ENCODE measurements around the gene R3HCC1L. TPM values are rescaled to one million over a fixed set of nuclear protein-coding genes. Genes with fewer than 3 reads are reported as not detected.

Gene R3HCC1L
- total RNA-seq, 2 experiments from 2014 or later: 15.7 to 16.5 TPM

- no peak for ATAC-seq
- ChIA-PET POLR2A (no interaction called here), CTCF (no interaction called here)
- Mint-ChIP-seq H3K27ac (no peak overlapping the region), H3K4me3 (no peak overlapping the region), H3K9me3 (peaks cover 1% of the 10 kb centered on the region), H3K36me3 (ENCODE audit: low read depth) (peaks cover 37% of the 10 kb centered on the region), H3K4me1 (ENCODE audit: low read depth) (peaks cover 13% of the 10 kb centered on the region), H3K27me3 (no peaks in the 10 kb centered on the region)
- intact Hi-C loops (cut with micrococcal nuclease): no loop called here
- DNase-seq: no peak
- no peak for TF ChIP-seq CTCF (IDR thresholded peaks at IDR 0.05)
Measured at GRCh38 chr10:98231417-98231816, 97.0 kb downstream of the R3HCC1L start.

DNA sequence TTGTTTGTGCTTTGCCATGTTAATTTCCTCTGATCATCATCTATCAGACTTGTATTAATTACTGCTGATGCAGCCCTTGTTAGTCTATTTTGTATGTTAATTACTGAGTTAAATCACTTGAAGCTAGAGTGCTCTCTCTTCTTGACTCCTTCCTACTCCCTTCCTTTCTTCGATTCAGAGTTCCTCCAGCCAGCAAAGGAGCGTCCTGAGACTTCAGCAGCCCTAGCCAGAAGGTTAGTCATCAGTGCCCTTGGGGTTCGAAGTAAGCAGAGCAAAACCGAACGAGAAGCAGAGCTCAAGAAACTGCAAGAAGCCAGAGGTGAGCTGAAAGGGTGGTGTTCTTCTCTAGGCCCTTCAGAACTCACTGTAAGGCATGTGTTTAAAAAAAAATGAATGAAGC, 101.4 kb downstream of the R3HCC1L start:
- ChIA-PET CTCF (interaction anchor here (1.0 kb wide), 1 partner anchor 18 kb away, joined by 3 read pairs; no protein-coding TSS in a partner anchor), POLR2A (no interaction called here)
- Mint-ChIP-seq H3K9me3 (no peaks in the 10 kb centered on the region), H3K36me3 (ENCODE audit: low read depth) (peaks cover 22% of the 10 kb centered on the region), H3K27ac (no peak overlapping the region), H3K27me3 (no peaks in the 10 kb centered on the region), H3K4me3 (no peak overlapping the region), H3K4me1 (ENCODE audit: low read depth) (no peaks in the 10 kb centered on the region)
- no peak for DNase-seq
- ATAC-seq: no peak
- intact Hi-C loops (cut with micrococcal nuclease): no loop called here
- TF ChIP-seq CTCF (IDR thresholded peaks at IDR 0.05): no peak

DNA sequence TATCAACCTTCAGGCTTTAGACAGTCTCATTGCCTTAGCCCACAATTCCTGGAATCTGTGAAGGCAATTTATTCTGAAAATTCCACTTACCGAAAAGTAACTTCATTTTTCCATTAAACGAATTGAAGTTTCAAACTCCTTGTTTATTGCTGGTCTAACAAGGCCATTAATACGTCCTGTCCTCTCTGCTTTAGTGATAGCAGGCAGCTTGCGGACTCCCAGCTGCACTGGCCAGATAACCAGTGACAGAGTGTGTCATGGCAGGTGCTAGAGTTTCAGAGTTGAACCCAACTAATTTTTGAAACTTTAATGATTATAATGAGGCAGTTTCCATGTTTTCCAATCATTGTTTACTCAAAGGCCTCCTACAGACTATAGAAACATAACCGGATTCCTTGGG, 102.4 kb downstream of the R3HCC1L start:
- intact Hi-C loops (cut with micrococcal nuclease): no loop called here
- H3K4me3 Mint-ChIP-seq: no peak overlapping the region
- H3K27ac Mint-ChIP-seq: no peak overlapping the region
- no peaks in the 10 kb centered on the region for H3K4me1 Mint-ChIP-seq (ENCODE audit: low read depth)
- ChIA-PET CTCF (no interaction called here), POLR2A (no interaction called here)
- H3K9me3 Mint-ChIP-seq: no peaks in the 10 kb centered on the region
- ATAC-seq (no peak), DNase-seq (no peak)
- H3K27me3 Mint-ChIP-seq: no peaks in the 10 kb centered on the region
- H3K36me3 Mint-ChIP-seq (ENCODE audit: low read depth): peaks cover 21% of the 10 kb centered on the region
- TF ChIP-seq CTCF (IDR thresholded peaks at IDR 0.05): no peak

DNA sequence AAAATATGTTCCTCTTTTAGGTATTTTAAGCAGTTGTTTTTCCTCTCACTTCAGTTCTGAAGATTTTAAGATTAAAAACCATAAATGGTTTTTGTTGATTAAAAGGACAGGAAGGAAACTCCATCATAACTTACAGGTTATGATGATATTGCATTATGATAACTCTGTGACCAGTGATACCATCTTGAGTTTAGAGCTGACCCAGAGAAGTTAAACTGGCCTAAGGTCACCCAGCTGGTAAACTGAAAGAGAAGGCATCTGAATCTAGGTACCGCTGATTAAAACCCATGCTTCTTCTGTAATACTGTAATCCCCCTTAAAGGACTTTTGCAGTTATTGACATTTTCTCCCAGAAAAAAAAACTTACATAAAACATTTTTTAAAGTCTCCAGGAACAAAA, 103.9 kb downstream of the R3HCC1L start:
- peaks cover 23% of the 10 kb centered on the region for H3K36me3 Mint-ChIP-seq (ENCODE audit: low read depth)
- no peak for TF ChIP-seq CTCF (IDR thresholded peaks at IDR 0.05)
- DNase-seq (no peak), ATAC-seq (no peak)
- H3K4me1 Mint-ChIP-seq (ENCODE audit: low read depth): no peaks in the 10 kb centered on the region
- H3K27me3 Mint-ChIP-seq: no peaks in the 10 kb centered on the region
- H3K4me3 Mint-ChIP-seq: no peak overlapping the region
- POLR2A ChIA-PET: interaction anchor here (0.6 kb wide), 1 partner anchor 104 kb away, joined by 3 read pairs; the partner anchor contains the start of gene R3HCC1L
- no peaks in the 10 kb centered on the region for H3K9me3 Mint-ChIP-seq
- intact Hi-C loops (cut with micrococcal nuclease): no loop called here
- H3K27ac Mint-ChIP-seq: no peak overlapping the region
- CTCF ChIA-PET: interaction anchor here (0.7 to 1.5 kb wide), 4 partner anchors 67 to 197 kb away, joined by 3 to 4 read pairs (median 3); no protein-coding TSS in a partner anchor

- peaks cover 29% of the 10 kb centered on the region for H3K36me3 Mint-ChIP-seq (ENCODE audit: low read depth)
- no peaks in the 10 kb centered on the region for H3K9me3 Mint-ChIP-seq
- no peaks in the 10 kb centered on the region for H3K4me1 Mint-ChIP-seq (ENCODE audit: low read depth)
- DNase-seq (no peak), ATAC-seq (no peak)
- no peak for TF ChIP-seq CTCF (IDR thresholded peaks at IDR 0.05)
- no peaks in the 10 kb centered on the region for H3K27me3 Mint-ChIP-seq
- no peak overlapping the region for H3K4me3 Mint-ChIP-seq
- no peak overlapping the region for H3K27ac Mint-ChIP-seq
- ChIA-PET POLR2A (no interaction called here), CTCF (no interaction called here)
- intact Hi-C loops (cut with micrococcal nuclease): no loop called here
Measured at GRCh38 chr10:98240524-98240923, 106.1 kb downstream of the R3HCC1L start.
